NCI-H460 (cell line): ENCODE data around the gene STK17A. TPM values are rescaled to one million over a fixed set of nuclear protein-coding genes. Genes with fewer than 3 reads are reported as not detected.
A peak's percentile ranks its signal among the peaks of the same experiment; 100 is the strongest.

ENCODE experiments used
- DNase-seq: peaks from one replicate; pipeline ENCODE4 v3.0.0-alpha.2; 2016; ENCODE audit warnings: low read depth; ENCODE audit errors: extremely low read depth
- total RNA-seq: library from RNA; depleted of rRNA; stranded (reverse); fragments of >200 nt; shearing (Covaris generic); gene quantifications from 2 replicates; pipeline ENCODE4 v1.2.3, GENCODE V29; 2014

Gene STK17A
- total RNA-seq, 1 experiment from 2014 or later = 57.8 TPM

GRCh38 chr7:43630482-43630881, 47.6 kb downstream of the STK17A start:
- no peak for DNase-seq

- no peak for DNase-seq
Observed at GRCh38 chr7:43631559-43631958, 48.7 kb downstream of the STK17A start.

- no peak for DNase-seq
Observed at GRCh38 chr7:43632746-43633145, 49.8 kb downstream of the STK17A start.

- no peak for DNase-seq
Observed at GRCh38 chr7:43634384-43634783, 51.5 kb downstream of the STK17A start.

- no peak for DNase-seq
Observed at GRCh38 chr7:43636093-43636492, 53.2 kb downstream of the STK17A start.

- no peak for DNase-seq
Observed at GRCh38 chr7:43637114-43637806, 54.4 kb downstream of the STK17A start.

- DNase-seq = no peak
Observed at GRCh38 chr7:43639858-43640491, 57.1 kb downstream of the STK17A start.

- DNase-seq = no peak
Observed at GRCh38 chr7:43640679-43641078, 57.8 kb downstream of the STK17A start.

- no peak for DNase-seq
Observed at GRCh38 chr7:43642897-43643630, 60.2 kb downstream of the STK17A start.

- no peak for DNase-seq
Observed at GRCh38 chr7:43643846-43644245, 60.9 kb downstream of the STK17A start.

GRCh38 chr7:43645699-43646226, 62.9 kb downstream of the STK17A start:
- no peak for DNase-seq

GRCh38 chr7:43646603-43647338, 63.9 kb downstream of the STK17A start:
- DNase-seq = no peak

GRCh38 chr7:43647339-43647672, 64.4 kb downstream of the STK17A start:
- DNase-seq = no peak

- peak; percentile 80 for DNase-seq
Observed at GRCh38 chr7:43647673-43648472, 65.0 kb downstream of the STK17A start.

GRCh38 chr7:43648473-43649406, 65.8 kb downstream of the STK17A start:
- DNase-seq = no peak

- DNase-seq = no peak
Observed at GRCh38 chr7:43649755-43650274, 66.9 kb downstream of the STK17A start.

- DNase-seq = no peak
Observed at GRCh38 chr7:43650457-43651052, 67.6 kb downstream of the STK17A start.

- no peak for DNase-seq
Observed at GRCh38 chr7:43652364-43652763, 69.5 kb downstream of the STK17A start.
